ENCODE results near the gene MAP2K7. TPM values are rescaled to one million over a fixed set of nuclear protein-coding genes. Genes with fewer than 3 reads are reported as not detected.
A peak's percentile ranks its signal among the peaks of the same experiment; 100 is the strongest.

Gene MAP2K7
- total RNA-seq, 2 experiments from 2014 or later: 36.8 to 37.0 TPM

- ATAC-seq (no peak), DNase-seq (no peak)
- intact Hi-C loops (cut with micrococcal nuclease): no loop called here
- ChIA-PET POLR2A (interaction anchor here (0.5 kb wide), 1 partner anchor 308 kb away, joined by 3 read pairs; no protein-coding TSS in a partner anchor), CTCF (no interaction called here)
- H3K36me3 Mint-ChIP-seq (ENCODE audit: low read depth): peaks cover 19% of the 10 kb centered on the region
- no peak overlapping the region for H3K27ac Mint-ChIP-seq
- H3K4me1 Mint-ChIP-seq (ENCODE audit: low read depth): peaks cover 17% of the 10 kb centered on the region
- no peak for TF ChIP-seq CTCF (IDR thresholded peaks at IDR 0.05)
- H3K4me3 Mint-ChIP-seq: no peak overlapping the region
- H3K9me3 Mint-ChIP-seq: no peaks in the 10 kb centered on the region
- peaks cover 19% of the 10 kb centered on the region for H3K27me3 Mint-ChIP-seq
Observed at GRCh38 chr19:7913652-7914051, 10.0 kb downstream of the MAP2K7 start.

GRCh38 chr19:7914099-7914498 lies 10.4 kb downstream of the MAP2K7 start:
- ChIA-PET POLR2A (interaction anchor here (1.0 to 1.2 kb wide), 2 partner anchors 10 to 18 kb away, joined by 3 read pairs; partner anchors contain the start of gene MAP2K7), CTCF (no interaction called here)
- no peak overlapping the region for H3K4me3 Mint-ChIP-seq
- intact Hi-C loops (cut with micrococcal nuclease): no loop called here
- H3K4me1 Mint-ChIP-seq (ENCODE audit: low read depth): peaks cover 17% of the 10 kb centered on the region
- H3K36me3 Mint-ChIP-seq (ENCODE audit: low read depth): peaks cover 19% of the 10 kb centered on the region
- no peak overlapping the region for H3K27ac Mint-ChIP-seq
- peaks cover 19% of the 10 kb centered on the region for H3K27me3 Mint-ChIP-seq
- H3K9me3 Mint-ChIP-seq: no peaks in the 10 kb centered on the region
- TF ChIP-seq CTCF (IDR thresholded peaks at IDR 0.05): no peak
- no peak for DNase-seq
- ATAC-seq: no peak

DNA sequence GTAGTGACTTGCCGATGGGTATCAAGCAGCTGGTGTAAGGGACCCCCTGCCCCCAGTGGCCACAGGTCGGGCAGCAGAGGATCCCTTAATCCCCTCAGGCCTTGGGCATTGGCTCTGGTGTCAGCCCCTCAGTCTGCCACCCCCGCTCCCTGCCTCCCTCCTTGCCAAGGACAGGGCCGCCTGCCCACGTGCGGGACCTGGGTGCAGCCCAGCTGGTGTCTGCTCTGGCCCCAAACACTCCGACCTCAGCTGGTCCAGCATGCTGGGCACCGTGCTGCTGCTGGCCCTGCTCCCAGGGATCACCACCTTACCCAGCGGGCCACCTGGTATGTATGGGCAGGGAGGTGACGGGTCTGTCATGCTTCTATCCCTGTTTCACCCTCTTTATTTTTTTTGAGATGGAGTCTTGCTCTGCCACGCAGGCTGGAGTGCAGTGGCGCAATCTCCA lies 10.9 kb downstream of the MAP2K7 start, which contains the start of gene TGFBR3L:
TSS of gene TGFBR3L (plus strand) at position 233 of the 448 bp plus-strand sequence.
- H3K4me3 Mint-ChIP-seq: peak within 1 kb of the TSS; percentile 53
- intact Hi-C loops (cut with micrococcal nuclease): no loop called here
- H3K27me3 Mint-ChIP-seq: peaks cover 20% of the 10 kb centered on the region
- POLR2A ChIA-PET: interaction anchor here (0.6 to 1.2 kb wide), 4 partner anchors 9 to 29 kb away, joined by 3 to 4 read pairs (median 3); partner anchors contain the start of genes MAP2K7 and TIMM44
- no peak for ATAC-seq
- peaks cover 19% of the 10 kb centered on the region for H3K36me3 Mint-ChIP-seq (ENCODE audit: low read depth)
- CTCF ChIA-PET: no interaction called here
- H3K27ac Mint-ChIP-seq: no peak within 1 kb of the TSS
- peaks cover 20% of the 10 kb centered on the region for H3K4me1 Mint-ChIP-seq (ENCODE audit: low read depth)
- DNase-seq: no peak
- no peaks in the 10 kb centered on the region for H3K9me3 Mint-ChIP-seq
- TF ChIP-seq CTCF (IDR thresholded peaks at IDR 0.05): no peak

DNA sequence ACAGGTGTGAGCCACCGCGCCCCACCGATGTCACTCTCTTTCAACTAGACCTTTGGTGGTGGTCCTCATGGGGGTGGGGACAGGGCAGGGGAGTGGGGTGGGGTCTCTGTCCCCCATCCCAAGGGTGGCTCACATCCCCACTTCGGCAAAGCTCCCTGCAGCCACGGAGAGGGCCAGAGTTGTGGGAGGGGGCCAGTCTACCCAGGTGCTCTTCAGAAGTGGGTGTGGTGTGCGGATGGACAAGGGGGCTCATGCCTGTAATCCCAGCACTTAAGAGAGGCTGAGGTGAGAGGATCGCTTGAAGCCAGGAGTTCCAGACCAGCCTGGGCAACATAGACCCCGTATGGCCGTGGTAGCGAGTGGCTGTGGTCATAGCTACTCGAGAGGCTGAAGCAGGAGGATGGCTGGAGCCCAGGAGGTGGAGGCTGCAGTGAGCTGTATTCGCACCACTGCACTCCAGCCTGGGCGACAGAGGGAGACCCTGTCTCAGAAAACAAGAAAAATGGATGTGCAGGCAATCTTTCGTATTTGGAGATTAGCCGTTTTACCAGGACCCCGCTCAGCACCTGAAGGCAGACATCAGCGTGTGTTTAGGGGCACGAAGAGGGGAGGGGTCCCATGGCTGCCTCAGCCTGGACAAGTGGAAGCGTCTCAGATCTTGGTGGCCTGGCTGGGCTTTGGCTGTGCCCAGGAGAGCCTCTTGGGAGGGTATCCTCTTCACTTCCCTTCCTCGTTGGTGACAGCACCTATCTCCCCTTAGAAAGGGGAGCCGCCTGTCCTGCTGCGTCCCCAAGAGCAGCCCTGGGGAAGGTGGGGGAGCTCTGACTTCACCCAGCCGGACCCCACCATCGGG lies 11.8 kb downstream of the MAP2K7 start:
- TF ChIP-seq CTCF (IDR thresholded peaks at IDR 0.05): no peak
- DNase-seq (no peak), ATAC-seq (no peak)
- CTCF ChIA-PET: interaction anchor here (1.1 to 1.3 kb wide), 2 partner anchors 21 to 87 kb away, joined by 3 to 4 read pairs; no protein-coding TSS in a partner anchor
- Mint-ChIP-seq H3K4me1 (ENCODE audit: low read depth) (peaks cover 25% of the 10 kb centered on the region), H3K27me3 (peaks cover 22% of the 10 kb centered on the region), H3K4me3 (peak overlapping the region; percentile 53), H3K36me3 (ENCODE audit: low read depth) (peaks cover 17% of the 10 kb centered on the region), H3K27ac (no peak overlapping the region), H3K9me3 (no peaks in the 10 kb centered on the region)
- intact Hi-C loops (cut with micrococcal nuclease): no loop called here
- POLR2A ChIA-PET: interaction anchor here (0.7 to 3.2 kb wide), 5 partner anchors 10 to 16 kb away, joined by 3 to 13 read pairs (median 4); partner anchors contain the start of genes CTXN1 and MAP2K7
